ENCODE data around the gene IFNG-AS1. TPM values are rescaled to one million over a fixed set of nuclear protein-coding genes. Genes with fewer than 3 reads are reported as not detected.

Gene IFNG-AS1
- total and polyA plus RNA-seq, 2 donors from 2014 or later = 0.85 TPM; not detected in 1

DNA sequence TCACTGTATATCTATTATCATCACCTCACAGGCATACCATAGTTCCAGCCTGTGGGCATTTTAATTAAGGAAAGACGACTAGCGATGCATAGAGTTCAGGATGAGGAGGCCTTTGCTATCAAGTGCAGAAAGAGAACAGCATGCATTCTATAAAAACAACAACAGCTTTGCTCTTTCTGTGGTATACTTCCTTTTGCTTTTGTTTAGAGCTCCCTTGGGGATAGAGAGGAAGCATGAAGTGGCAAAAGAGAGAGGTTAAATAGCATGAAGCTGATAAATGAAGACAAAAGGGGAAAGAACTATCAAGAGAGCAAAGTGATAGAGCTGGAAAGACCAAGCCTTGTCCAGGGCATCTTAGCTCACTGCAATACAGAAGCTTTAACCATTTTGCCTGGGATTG lies 23.5 kb downstream of the IFNG-AS1 start:
- DNase-seq = peak in 1 of 5 donors; percentile 52
- H3K9me3 ChIP-seq (ENCODE audit: control insufficient read depth in 2 of 3, insufficient read depth in 1 of 3, low read length in 3 of 3) = no peaks in the 10 kb centered on the region
- H3K27ac ChIP-seq (ENCODE audit: low read depth in 2 of 2, low read length in 2 of 2) = no peak overlapping the region
- TF ChIP-seq CTCF (IDR thresholded peaks at IDR 0.05; ENCODE audit: borderline replicate concordance, extremely low read depth, insufficient read depth) = no peak
- H3K4me3 ChIP-seq (ENCODE audit: low read length in 3 of 3) = no peak overlapping the region
- intact Hi-C loops (cut with DNase I) = no loop called here
- H3K4me1 ChIP-seq (ENCODE audit: control insufficient read depth in 2 of 3, insufficient read depth in 2 of 3, low read depth in 1 of 3, low read length in 3 of 3) = no peaks in the 10 kb centered on the region
- H3K9ac ChIP-seq (ENCODE audit: low read length in 3 of 3) = no peak overlapping the region
- H3K36me3 ChIP-seq (ENCODE audit: control insufficient read depth in 2 of 3, insufficient read depth in 3 of 3, low read length in 3 of 3) = no peaks in the 10 kb centered on the region
- H3K27me3 ChIP-seq (ENCODE audit: control insufficient read depth, insufficient read depth, low read length) = no peaks in the 10 kb centered on the region
- no peak for FAIRE-seq

DNA sequence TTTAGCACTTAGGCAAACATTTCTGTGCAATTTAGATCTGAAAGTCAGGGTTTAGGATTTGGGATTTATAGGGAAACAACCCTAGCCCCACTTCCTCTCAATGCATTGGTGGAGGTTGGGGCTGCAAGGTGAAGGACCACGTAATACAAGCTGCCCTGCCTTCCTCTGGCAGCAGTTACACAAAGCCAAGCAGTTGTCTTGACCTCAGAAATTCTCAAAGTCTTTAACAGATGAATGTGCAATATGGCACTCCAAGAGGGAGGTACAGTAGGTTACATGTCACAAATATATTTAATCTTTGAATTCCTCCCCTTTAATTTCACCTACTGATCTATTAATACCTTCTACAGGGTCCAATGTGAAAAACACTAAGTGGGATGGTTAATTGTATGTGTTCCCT lies 23.9 kb downstream of the IFNG-AS1 start:
- H3K9me3 ChIP-seq (ENCODE audit: control insufficient read depth in 2 of 3, insufficient read depth in 1 of 3, low read length in 3 of 3) = no peaks in the 10 kb centered on the region
- no peaks in the 10 kb centered on the region for H3K4me1 ChIP-seq (ENCODE audit: control insufficient read depth in 2 of 3, insufficient read depth in 2 of 3, low read depth in 1 of 3, low read length in 3 of 3)
- no peak overlapping the region for H3K4me3 ChIP-seq (ENCODE audit: low read length in 3 of 3)
- no peaks in the 10 kb centered on the region for H3K36me3 ChIP-seq (ENCODE audit: control insufficient read depth in 2 of 3, insufficient read depth in 3 of 3, low read length in 3 of 3)
- intact Hi-C loops (cut with DNase I) = no loop called here
- H3K27ac ChIP-seq (ENCODE audit: low read depth in 2 of 2, low read length in 2 of 2) = no peak overlapping the region
- FAIRE-seq = no peak
- no peak for DNase-seq
- no peak overlapping the region for H3K9ac ChIP-seq (ENCODE audit: low read length in 3 of 3)
- H3K27me3 ChIP-seq (ENCODE audit: control insufficient read depth, insufficient read depth, low read length) = no peaks in the 10 kb centered on the region
- no peak for TF ChIP-seq CTCF (IDR thresholded peaks at IDR 0.05; ENCODE audit: borderline replicate concordance, extremely low read depth, insufficient read depth)

DNA sequence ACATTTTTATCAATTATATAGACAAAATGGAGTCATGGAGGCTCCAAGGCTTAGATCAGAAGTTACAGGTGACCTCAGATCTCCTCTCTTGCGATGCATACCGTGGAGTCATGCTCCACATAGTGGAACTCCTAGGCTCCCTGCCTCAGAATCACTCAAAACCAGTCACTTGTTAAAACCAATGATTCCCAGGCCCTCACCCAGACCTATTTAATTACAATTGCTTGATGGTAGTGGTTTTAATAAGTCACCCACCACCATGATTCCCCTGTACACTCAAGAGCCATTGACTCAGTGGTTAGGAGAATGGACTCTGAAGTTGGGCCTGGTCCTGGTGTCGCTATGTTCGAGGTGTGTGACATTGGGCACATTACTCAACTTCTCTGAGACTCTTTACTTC lies 26.9 kb downstream of the IFNG-AS1 start:
- TF ChIP-seq CTCF (IDR thresholded peaks at IDR 0.05; ENCODE audit: borderline replicate concordance, extremely low read depth, insufficient read depth) = no peak
- FAIRE-seq (no peak), DNase-seq (peak in 2 of 5 donors; percentile 6 to 9)
- Histone ChIP-seq H3K9ac (ENCODE audit: low read length in 3 of 3) (no peak overlapping the region), H3K9me3 (ENCODE audit: control insufficient read depth in 2 of 3, insufficient read depth in 1 of 3, low read length in 3 of 3) (no peaks in the 10 kb centered on the region), H3K27me3 (ENCODE audit: control insufficient read depth, insufficient read depth, low read length) (no peaks in the 10 kb centered on the region), H3K36me3 (ENCODE audit: control insufficient read depth in 2 of 3, insufficient read depth in 3 of 3, low read length in 3 of 3) (no peaks in the 10 kb centered on the region), H3K27ac (ENCODE audit: low read depth in 2 of 2, low read length in 2 of 2) (no peak overlapping the region), H3K4me1 (ENCODE audit: control insufficient read depth in 2 of 3, insufficient read depth in 2 of 3, low read depth in 1 of 3, low read length in 3 of 3) (no peaks in the 10 kb centered on the region), H3K4me3 (ENCODE audit: low read length in 3 of 3) (no peak overlapping the region)
- intact Hi-C loops (cut with DNase I) = no loop called here

DNA sequence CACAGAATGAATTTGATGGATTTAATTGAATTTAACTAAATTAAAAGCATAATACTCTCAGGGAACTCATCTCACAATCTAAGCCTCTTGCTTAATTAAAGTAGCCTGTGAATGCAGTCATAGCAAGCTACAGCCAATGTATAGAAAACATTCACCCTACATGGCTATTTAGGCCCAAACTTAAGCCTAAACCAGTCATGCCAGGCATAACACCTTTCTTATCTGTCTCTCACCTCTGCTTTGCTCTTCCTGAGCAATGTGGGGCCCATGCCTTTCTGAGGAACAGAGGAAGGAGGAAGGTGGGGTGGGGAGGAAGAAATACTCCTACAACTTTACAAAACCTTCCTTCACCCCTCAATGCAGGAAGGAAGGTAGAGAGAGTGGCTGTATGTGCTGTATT lies 29.1 kb downstream of the IFNG-AS1 start:
- Histone ChIP-seq H3K27ac (ENCODE audit: low read depth in 2 of 2, low read length in 2 of 2) (no peak overlapping the region), H3K9ac (ENCODE audit: low read length in 3 of 3) (no peak overlapping the region), H3K9me3 (ENCODE audit: control insufficient read depth in 2 of 3, insufficient read depth in 1 of 3, low read length in 3 of 3) (no peaks in the 10 kb centered on the region), H3K4me3 (ENCODE audit: low read length in 3 of 3) (no peak overlapping the region), H3K36me3 (ENCODE audit: control insufficient read depth in 2 of 3, insufficient read depth in 3 of 3, low read length in 3 of 3) (no peaks in the 10 kb centered on the region), H3K4me1 (ENCODE audit: control insufficient read depth in 2 of 3, insufficient read depth in 2 of 3, low read depth in 1 of 3, low read length in 3 of 3) (no peaks in the 10 kb centered on the region), H3K27me3 (ENCODE audit: control insufficient read depth, insufficient read depth, low read length) (no peaks in the 10 kb centered on the region)
- no peak for TF ChIP-seq CTCF (IDR thresholded peaks at IDR 0.05; ENCODE audit: borderline replicate concordance, extremely low read depth, insufficient read depth)
- DNase-seq (no peak), FAIRE-seq (no peak)
- intact Hi-C loops (cut with DNase I) = no loop called here

Data from kidney (tissue), 14 donors.